ENCODE results near the gene CCT7.

Gene CCT7

DNA sequence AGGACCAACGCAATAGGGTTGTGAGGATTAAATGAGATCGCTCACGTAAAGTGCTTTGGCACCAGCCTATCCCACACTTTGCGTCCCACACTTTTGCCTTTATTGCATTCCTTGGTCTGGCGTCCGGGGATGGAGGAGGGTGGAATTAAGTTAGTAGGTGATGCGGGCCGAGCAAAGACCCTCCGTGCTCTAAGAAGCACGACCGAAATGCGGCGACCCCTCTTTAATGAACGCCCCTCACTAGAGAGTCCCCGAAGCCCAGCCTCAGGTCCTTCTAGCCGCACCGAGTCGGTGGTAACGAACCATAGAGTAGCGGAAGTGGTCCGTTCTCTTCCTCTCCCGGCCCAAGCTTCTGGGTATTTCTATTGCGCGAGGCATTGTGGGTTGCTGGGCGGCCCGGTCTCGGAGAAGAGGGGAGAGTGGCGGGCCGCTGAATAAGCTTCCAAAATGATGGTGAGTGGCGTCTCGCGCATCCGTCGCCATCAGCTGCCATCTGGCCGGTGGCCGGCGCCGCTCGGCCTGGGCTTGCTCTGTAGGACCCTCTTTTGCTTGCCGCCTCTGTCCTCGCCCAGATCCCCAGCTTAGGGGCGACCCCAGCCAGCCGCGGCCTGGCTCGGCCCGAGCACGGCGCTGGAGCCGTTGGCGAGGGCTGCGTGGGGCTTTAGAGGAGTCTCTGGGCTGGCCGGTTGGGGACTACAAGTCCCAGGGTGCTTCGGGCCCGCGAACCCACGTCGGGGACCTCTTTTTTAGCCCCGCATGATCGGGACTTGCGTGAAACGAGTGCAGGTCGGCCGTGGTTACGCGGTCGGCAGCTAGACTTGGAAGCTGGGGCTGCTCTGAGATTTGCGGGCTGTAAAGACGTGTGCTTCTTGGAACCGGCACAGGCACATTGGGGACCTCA lies at the start of gene CCT7 (continued):
- TF ChIP-seq ZNF692 (tag by site-specific recombination; IDR thresholded peaks at IDR 0.05) (peak; percentile 51; the same call in 1 of the 2 replicates), ZNF549 (tag by site-specific recombination; IDR thresholded peaks at IDR 0.05) (no peak), ZSCAN16 (tag by site-specific recombination; IDR thresholded peaks at IDR 0.05) (no peak), SCRT1 (tag by site-specific recombination; IDR thresholded peaks at IDR 0.05; ENCODE audit: borderline replicate concordance) (no peak), ZBTB11 (tag by site-specific recombination; conservative IDR thresholded peaks at IDR 0.05; ENCODE audit: low read depth) (peak; percentile 98), ZNF544 (tag by site-specific recombination; IDR thresholded peaks at IDR 0.05) (no peak), OVOL3 (tag by site-specific recombination; IDR thresholded peaks at IDR 0.05) (peak; percentile 45; the same call in 1 of the 2 replicates), ZNF501 (tag by site-specific recombination; IDR thresholded peaks at IDR 0.05) (peak; percentile 77), ZNF558 (tag by site-specific recombination; IDR thresholded peaks at IDR 0.05) (no peak), ZFP41 (tag by site-specific recombination; IDR thresholded peaks at IDR 0.05; ENCODE audit: borderline replicate concordance) (no peak), TCF7L2 (IDR thresholded peaks at IDR 0.05; ENCODE audit: borderline replicate concordance, low read depth, low read length) (no peak), ZNF146 (tag by site-specific recombination; IDR thresholded peaks at IDR 0.05) (peak; percentile 19; the same call in 1 of the 2 replicates), HOXA7 (CRISPR knock-in tag; IDR thresholded peaks at IDR 0.05; ENCODE audit: borderline replicate concordance) (no peak), AEBP2 (tag by site-specific recombination; IDR thresholded peaks at IDR 0.05; ENCODE audit: borderline replicate concordance) (no peak), ZSCAN4 (tag by site-specific recombination; IDR thresholded peaks at IDR 0.05) (peak; percentile 30; the same call in 1 of the 2 replicates), ZNF239 (tag by site-specific recombination; IDR thresholded peaks at IDR 0.05) (no peak), ZNF404 (tag by site-specific recombination; IDR thresholded peaks at IDR 0.05) (no peak), ZNF121 (tag by site-specific recombination; IDR thresholded peaks at IDR 0.05) (no peak), ZNF707 (tag by site-specific recombination; IDR thresholded peaks at IDR 0.05) (no peak), ZNF426 (tag by site-specific recombination; IDR thresholded peaks at IDR 0.05) (peak; percentile 7; the same call in 1 of the 2 replicates), ZNF473 (tag by site-specific recombination; IDR thresholded peaks at IDR 0.05) (no peak)
- TF ChIP-seq, protein P1, sequence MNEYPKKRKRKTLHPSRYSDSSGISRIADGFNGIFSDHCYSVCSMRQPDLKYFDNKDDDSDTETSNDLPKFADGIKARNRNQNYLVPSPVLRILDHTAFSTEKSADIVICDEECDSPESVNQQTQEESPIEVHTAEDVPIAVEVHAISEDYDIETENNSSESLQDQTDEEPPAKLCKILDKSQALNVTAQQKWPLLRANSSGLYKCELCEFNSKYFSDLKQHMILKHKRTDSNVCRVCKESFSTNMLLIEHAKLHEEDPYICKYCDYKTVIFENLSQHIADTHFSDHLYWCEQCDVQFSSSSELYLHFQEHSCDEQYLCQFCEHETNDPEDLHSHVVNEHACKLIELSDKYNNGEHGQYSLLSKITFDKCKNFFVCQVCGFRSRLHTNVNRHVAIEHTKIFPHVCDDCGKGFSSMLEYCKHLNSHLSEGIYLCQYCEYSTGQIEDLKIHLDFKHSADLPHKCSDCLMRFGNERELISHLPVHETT (tag by site-specific recombination; IDR thresholded peaks at IDR 0.05) = no peak

All from HEK293 (cell line).